ENCODE results near the gene C9orf85. TPM values are rescaled to one million over a fixed set of nuclear protein-coding genes. Genes with fewer than 3 reads are reported as not detected.

C9orf85 gene
- total and polyA plus RNA-seq, 10 of the 15 experiments (the other 5 are each of a cell fraction or from before 2014, with no cell fraction given): 9.1 to 22.6 (median 16.4) TPM

GRCh38 chr9:71875345-71875744 is 36.1 kb upstream of the C9orf85 start (continued):
- TF ChIP-seq NKRF (conservative IDR thresholded peaks at IDR 0.05) (no peak), NBN (IDR thresholded peaks at IDR 0.05) (no peak), ESRRA (IDR thresholded peaks at IDR 0.05; ENCODE audit: low read length) (no peak), WRNIP1 (IDR thresholded peaks at IDR 0.05; ENCODE audit: borderline replicate concordance, low read depth, low read length) (no peak), RAD51 (IDR thresholded peaks at IDR 0.05) (no peak), POLR2A (IDR thresholded peaks at IDR 0.05; ENCODE audit: low read depth, low read length) (no peak), CBX5 (IDR thresholded peaks at IDR 0.05; ENCODE audit: low read depth) (no peak), FOXK2 (IDR thresholded peaks at IDR 0.05) (no peak), NRF1 (conservative IDR thresholded peaks at IDR 0.05; ENCODE audit: low read depth, low read length) (no peak), SMARCA5 (IDR thresholded peaks at IDR 0.05) (no peak)

GRCh38 chr9:71876106-71876505 is 35.3 kb upstream of the C9orf85 start:
- no peak for FAIRE-seq
- H3K36me3 ChIP-seq (ENCODE audit: control insufficient read depth in 2 of 2, insufficient read depth in 2 of 2, low read length in 1 of 2): peaks cover 0 to 6% of the 10 kb centered on the region in 2 experiments; a peak in 1 of 4 replicates
- in situ Hi-C loops (cut with MboI): no loop called here
- no peak overlapping the region for H3K4me2 ChIP-seq (ENCODE audit: control insufficient read depth, insufficient read depth)
- H3K27me3 ChIP-seq (replicated peaks in 1 of 2; ENCODE audit: control insufficient read depth in 2 of 2, insufficient read depth in 2 of 2, low read length in 1 of 2): no peaks in the 10 kb centered on the region
- WGBS (ENCODE audit: insufficient coverage, insufficient replicate concordance, low lambda C conversion rate, missing lambda C conversion rate): 94% methylated on average over 2 of the region's 2 CpGs
- no peak overlapping the region for H3K4me3 ChIP-seq
- ChIA-PET CTCF (no interaction called here), SMC1A (ENCODE audit: uncharacterized antibody, unreplicated experiment) (interaction anchor here (1.2 to 2.2 kb wide), 2 partner anchors 11 to 15 kb away, joined by 3 to 8 read pairs; no protein-coding TSS in a partner anchor), POLR2A (no interaction called here), RAD21 (ENCODE audit: unreplicated experiment) (no interaction called here)
- H3K9ac ChIP-seq (ENCODE audit: control insufficient read depth, insufficient read depth, low read length): no peak overlapping the region
- no TSS peak for BruUV-seq (replicated peaks)
- peaks cover 17% of the 10 kb centered on the region for H3K79me2 ChIP-seq (ENCODE audit: control insufficient read depth, insufficient read depth, low read length)
- ATAC-seq: no peak
- no peak overlapping the region for H2AFZ ChIP-seq (ENCODE audit: control insufficient read depth, low read depth, low read length)
- intact Hi-C loops (cut with micrococcal nuclease; ENCODE audit: unreplicated experiment): no loop called here
- no peak for DNase-seq (ENCODE audit: low read depth, low spot score)
- no peak overlapping the region for H3K27ac ChIP-seq (ENCODE audit: control insufficient read depth, insufficient read depth)
- no peaks in the 10 kb centered on the region for H4K20me1 ChIP-seq (ENCODE audit: control insufficient read depth, insufficient read depth)
- H3K4me1 ChIP-seq (ENCODE audit: control insufficient read depth, insufficient read depth, low read length): no peaks in the 10 kb centered on the region
- peaks cover 16% of the 10 kb centered on the region for H3K9me3 ChIP-seq (replicated peaks; ENCODE audit: control insufficient read depth, insufficient read depth, low read length)
- TF ChIP-seq CEBPZ (IDR thresholded peaks at IDR 0.05; ENCODE audit: low read depth, low read length) (no peak), IRF3 (IDR thresholded peaks at IDR 0.05) (no peak), SREBF2 (IDR thresholded peaks at IDR 0.05; ENCODE audit: low read length) (no peak), E4F1 (IDR thresholded peaks at IDR 0.05; ENCODE audit: borderline replicate concordance, partially characterized antibody) (no peak), SRF (IDR thresholded peaks at IDR 0.05; ENCODE audit: low read depth in 2 of 2, low read length in 2 of 2) (no peak), TAF1 (IDR thresholded peaks at IDR 0.05; ENCODE audit: borderline replicate concordance, low read depth, low read length) (no peak), STAT1 (conservative IDR thresholded peaks at IDR 0.05) (no peak)
